NB4 (cell line): ENCODE data around the gene NME7.

Experiments used
- MYC ChIP-seq: IDR thresholded peaks from 2 replicates; pipeline ENCODE4 v1.6.1; 2011; ENCODE audit warnings: low read depth, low read length
- TF ChIP-seq, protein P1 (sequence below): IDR thresholded peaks from one replicate; pipeline ENCODE4 v1.5.1; 2012; ENCODE audit warnings: low read depth, low read length

DNA sequence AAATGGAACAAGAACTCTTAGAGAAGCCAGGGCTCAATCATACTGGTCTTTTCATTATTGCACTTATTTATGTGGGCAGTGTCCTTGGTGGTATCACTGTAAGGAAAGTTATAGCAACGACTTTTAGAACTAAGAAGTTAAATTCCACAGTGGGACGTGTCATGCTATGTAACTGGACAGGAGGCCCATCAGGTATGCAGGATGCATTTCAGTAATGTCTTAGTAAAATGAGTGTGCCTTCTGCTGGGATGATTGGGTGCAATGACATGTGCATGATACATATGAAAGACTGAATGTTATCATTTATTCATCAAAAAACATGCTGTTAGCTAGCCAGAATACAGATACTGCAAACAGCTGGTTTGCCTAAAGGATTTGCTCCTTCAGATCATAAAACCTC lies 268.0 kb downstream of the NME7 start:
- TF ChIP-seq, protein P1, sequence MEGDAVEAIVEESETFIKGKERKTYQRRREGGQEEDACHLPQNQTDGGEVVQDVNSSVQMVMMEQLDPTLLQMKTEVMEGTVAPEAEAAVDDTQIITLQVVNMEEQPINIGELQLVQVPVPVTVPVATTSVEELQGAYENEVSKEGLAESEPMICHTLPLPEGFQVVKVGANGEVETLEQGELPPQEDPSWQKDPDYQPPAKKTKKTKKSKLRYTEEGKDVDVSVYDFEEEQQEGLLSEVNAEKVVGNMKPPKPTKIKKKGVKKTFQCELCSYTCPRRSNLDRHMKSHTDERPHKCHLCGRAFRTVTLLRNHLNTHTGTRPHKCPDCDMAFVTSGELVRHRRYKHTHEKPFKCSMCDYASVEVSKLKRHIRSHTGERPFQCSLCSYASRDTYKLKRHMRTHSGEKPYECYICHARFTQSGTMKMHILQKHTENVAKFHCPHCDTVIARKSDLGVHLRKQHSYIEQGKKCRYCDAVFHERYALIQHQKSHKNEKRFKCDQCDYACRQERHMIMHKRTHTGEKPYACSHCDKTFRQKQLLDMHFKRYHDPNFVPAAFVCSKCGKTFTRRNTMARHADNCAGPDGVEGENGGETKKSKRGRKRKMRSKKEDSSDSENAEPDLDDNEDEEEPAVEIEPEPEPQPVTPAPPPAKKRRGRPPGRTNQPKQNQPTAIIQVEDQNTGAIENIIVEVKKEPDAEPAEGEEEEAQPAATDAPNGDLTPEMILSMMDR: no peak
- TF ChIP-seq MYC: no peak
